ENCODE data around the gene SARM1. TPM values are rescaled to one million over a fixed set of nuclear protein-coding genes. Genes with fewer than 3 reads are reported as not detected.

Gene SARM1
- polyA plus RNA-seq, 3 donors, result 0.78 to 7.1 (median 0.90) TPM

DNA sequence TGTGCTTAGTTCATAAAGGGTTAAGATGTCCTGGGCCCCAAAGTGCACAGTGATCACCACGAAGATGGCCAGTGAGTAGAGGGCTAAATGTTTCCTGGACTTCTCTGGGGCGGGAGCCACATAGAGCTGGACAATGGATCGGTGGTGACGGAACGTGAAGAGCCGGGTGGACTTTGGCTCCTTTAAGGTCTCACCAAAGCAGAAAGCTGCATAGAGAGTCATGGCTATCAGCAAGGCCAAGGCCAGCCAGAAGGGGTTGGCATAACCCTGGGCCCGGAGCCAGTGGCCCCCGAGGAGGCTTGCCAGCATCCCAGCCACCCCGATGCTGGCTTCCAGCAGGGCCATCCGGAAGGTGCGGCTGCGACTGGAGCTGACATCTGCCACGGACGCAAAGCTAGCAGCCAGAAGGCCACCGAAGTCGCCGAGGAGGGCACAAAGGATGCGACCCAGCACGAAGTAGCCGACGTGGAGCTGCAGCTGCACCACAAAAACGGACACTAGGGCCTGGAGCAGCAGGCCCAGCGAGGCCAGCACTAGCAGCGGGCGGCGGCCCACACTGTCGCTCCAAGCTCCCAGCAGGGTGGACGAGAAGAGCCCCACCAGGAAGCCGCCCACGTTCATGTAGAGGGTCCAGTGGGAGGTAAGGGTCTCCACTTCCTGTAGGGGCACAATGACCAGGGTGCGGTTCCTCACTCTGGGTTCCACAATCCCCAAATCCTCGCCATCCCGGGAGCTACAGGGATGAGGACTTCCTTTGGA, 33.5 kb downstream of the SARM1 start:
- Histone ChIP-seq H3K4me3 (replicated peaks in 1 of 3; ENCODE audit: low read depth in 2 of 3, low read length in 3 of 3) (peak overlapping the region; percentile 45 to 87 (median 78)), H2AFZ (ENCODE audit: insufficient read depth, low read depth, low read length, poor library complexity, severe bottlenecking) (peak overlapping the region; percentile 98), H4K20me1 (ENCODE audit: insufficient read depth, low read length) (no peaks in the 10 kb centered on the region), H3K27ac (ENCODE audit: low read depth in 1 of 2, low read length in 2 of 2) (no peak overlapping the region), H3K36me3 (replicated peaks in 1 of 2; ENCODE audit: control insufficient read depth in 1 of 2, insufficient read depth in 2 of 2, low read length in 2 of 2) (peaks cover 0 to 3% of the 10 kb centered on the region in 2 donors), H3K9ac (ENCODE audit: insufficient read depth, low read length, poor library complexity, severe bottlenecking) (peak overlapping the region; percentile 68), H3K4me1 (ENCODE audit: control insufficient read depth in 1 of 2, insufficient read depth in 2 of 2, low read length in 2 of 2) (peaks cover 35 to 49% of the 10 kb centered on the region in 2 donors), H3K9me3 (replicated peaks in 1 of 2; ENCODE audit: control insufficient read depth in 1 of 2, insufficient read depth in 1 of 2, low read length in 2 of 2) (no peaks in the 10 kb centered on the region), H3K79me2 (ENCODE audit: insufficient read depth, low read length) (no peaks in the 10 kb centered on the region), H3K4me2 (replicated peaks; ENCODE audit: extremely low read depth, low read length, poor library complexity, severe bottlenecking) (peak overlapping the region; percentile 96), H3K27me3 (ENCODE audit: control insufficient read depth in 2 of 2, insufficient read depth in 2 of 2, low read length in 2 of 2) (no peaks in the 10 kb centered on the region)
- peaks cover 42% of the 10 kb centered on the region for H3K4me1 Mint-ChIP-seq
- TF ChIP-seq, protein P1, sequence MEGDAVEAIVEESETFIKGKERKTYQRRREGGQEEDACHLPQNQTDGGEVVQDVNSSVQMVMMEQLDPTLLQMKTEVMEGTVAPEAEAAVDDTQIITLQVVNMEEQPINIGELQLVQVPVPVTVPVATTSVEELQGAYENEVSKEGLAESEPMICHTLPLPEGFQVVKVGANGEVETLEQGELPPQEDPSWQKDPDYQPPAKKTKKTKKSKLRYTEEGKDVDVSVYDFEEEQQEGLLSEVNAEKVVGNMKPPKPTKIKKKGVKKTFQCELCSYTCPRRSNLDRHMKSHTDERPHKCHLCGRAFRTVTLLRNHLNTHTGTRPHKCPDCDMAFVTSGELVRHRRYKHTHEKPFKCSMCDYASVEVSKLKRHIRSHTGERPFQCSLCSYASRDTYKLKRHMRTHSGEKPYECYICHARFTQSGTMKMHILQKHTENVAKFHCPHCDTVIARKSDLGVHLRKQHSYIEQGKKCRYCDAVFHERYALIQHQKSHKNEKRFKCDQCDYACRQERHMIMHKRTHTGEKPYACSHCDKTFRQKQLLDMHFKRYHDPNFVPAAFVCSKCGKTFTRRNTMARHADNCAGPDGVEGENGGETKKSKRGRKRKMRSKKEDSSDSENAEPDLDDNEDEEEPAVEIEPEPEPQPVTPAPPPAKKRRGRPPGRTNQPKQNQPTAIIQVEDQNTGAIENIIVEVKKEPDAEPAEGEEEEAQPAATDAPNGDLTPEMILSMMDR (IDR thresholded peaks at IDR 0.05), result no peak
- 90% methylated on average over 32 of the region's 33 CpGs for WGBS (ENCODE audit: insufficient coverage)
- DNase-seq, result no peak
- no peaks in the 10 kb centered on the region for H3K9me3 Mint-ChIP-seq
- H3K27me3 Mint-ChIP-seq (ENCODE audit: low read depth in 3 of 3), result peaks cover 0 to 8% (median 2%) of the 10 kb centered on the region in 3 donors
- H3K36me3 Mint-ChIP-seq, result peaks cover 6 to 19% of the 10 kb centered on the region in 2 donors
- H3K27ac Mint-ChIP-seq, result peak overlapping the region in 1 of 7 donors; percentile 33
- peak overlapping the region; percentile 81 to 88 for H3K4me3 Mint-ChIP-seq
- intact Hi-C loops (cut with micrococcal nuclease), result no loop called here

DNA sequence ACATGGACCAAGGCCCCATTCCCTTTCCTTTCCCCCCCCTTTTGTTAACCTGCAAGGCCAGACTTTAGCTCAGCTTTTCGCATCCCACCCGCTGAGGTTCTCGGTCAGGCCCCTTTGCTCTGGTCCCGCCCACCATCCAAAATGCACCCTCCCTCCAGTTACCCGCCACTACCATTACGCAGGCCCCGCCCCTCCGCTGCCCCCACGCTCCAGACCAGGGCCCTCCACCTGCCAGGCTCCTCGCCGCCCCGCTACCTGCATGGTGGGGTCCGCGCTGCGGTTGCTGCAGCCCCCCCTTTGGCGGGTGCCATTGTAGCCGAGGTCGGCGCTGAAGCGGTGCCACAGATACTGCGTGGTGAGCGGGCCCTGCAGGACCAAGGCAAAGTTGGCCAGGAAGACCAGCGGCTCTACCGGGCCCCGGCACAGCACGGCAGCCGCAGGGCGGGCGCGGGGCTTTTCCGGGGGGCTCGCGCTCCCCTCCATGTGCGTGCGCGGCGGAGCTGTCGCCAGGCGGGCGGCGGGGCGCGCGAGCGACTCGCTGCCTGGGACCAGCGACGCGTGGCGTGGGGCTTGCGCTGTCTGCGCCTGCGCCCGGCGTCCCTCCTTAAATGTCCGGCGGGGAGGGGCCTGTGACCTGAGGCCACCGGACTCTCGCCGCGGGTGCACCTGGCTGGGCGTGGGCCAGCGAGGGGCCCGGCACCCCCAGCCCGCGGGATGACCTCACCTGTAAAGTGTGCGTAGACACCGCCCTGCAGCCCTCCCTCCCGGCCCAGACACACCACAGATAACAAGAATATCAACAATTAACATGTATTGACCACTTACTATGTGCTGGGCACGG, 34.4 kb downstream of the SARM1 start, which contains the start of gene SLC46A1:
Gene SLC46A1, minus strand, starts transcription at position 581 of the 841 bp plus-strand sequence. Its CDS starts 98 bp downstream, at position 483.
- H3K4me1 ChIP-seq (ENCODE audit: control insufficient read depth in 1 of 2, insufficient read depth in 2 of 2, low read length in 2 of 2), result peaks cover 35 to 49% of the 10 kb centered on the region in 2 donors
- H3K36me3 ChIP-seq (replicated peaks in 1 of 2; ENCODE audit: control insufficient read depth in 1 of 2, insufficient read depth in 2 of 2, low read length in 2 of 2), result no peaks in the 10 kb centered on the region
- H3K4me3 Mint-ChIP-seq, result peak within 1 kb of the TSS; percentile 81 to 88
- H4K20me1 ChIP-seq (ENCODE audit: insufficient read depth, low read length), result no peaks in the 10 kb centered on the region
- no peaks in the 10 kb centered on the region for H3K79me2 ChIP-seq (ENCODE audit: insufficient read depth, low read length)
- peak within 1 kb of the TSS; percentile 96 for H3K4me2 ChIP-seq (replicated peaks; ENCODE audit: extremely low read depth, low read length, poor library complexity, severe bottlenecking)
- peaks cover 42% of the 10 kb centered on the region for H3K4me1 Mint-ChIP-seq
- TF ChIP-seq, protein P1 (IDR thresholded peaks at IDR 0.05), result no peak
- H3K27ac Mint-ChIP-seq, result peak within 1 kb of the TSS in 2 of 7 donors; percentile 7 to 52
- under 1% methylated on average over 67 of the region's 70 CpGs for WGBS (ENCODE audit: insufficient coverage)
- peak within 1 kb of the TSS; percentile 68 for H3K9ac ChIP-seq (ENCODE audit: insufficient read depth, low read length, poor library complexity, severe bottlenecking)
- intact Hi-C loops (cut with micrococcal nuclease), result no loop called here
- no peaks in the 10 kb centered on the region for H3K27me3 ChIP-seq (ENCODE audit: control insufficient read depth in 2 of 2, insufficient read depth in 2 of 2, low read length in 2 of 2)
- H3K4me3 ChIP-seq (replicated peaks in 1 of 3; ENCODE audit: low read depth in 2 of 3, low read length in 3 of 3), result peak within 1 kb of the TSS; percentile 45 to 87 (median 78)
- H2AFZ ChIP-seq (ENCODE audit: insufficient read depth, low read depth, low read length, poor library complexity, severe bottlenecking), result peak within 1 kb of the TSS; percentile 98
- peaks cover 6 to 11% of the 10 kb centered on the region in 2 donors for H3K36me3 Mint-ChIP-seq
- H3K27me3 Mint-ChIP-seq (ENCODE audit: low read depth in 3 of 3), result peaks cover 0 to 6% (median 2%) of the 10 kb centered on the region in 3 donors
- no peaks in the 10 kb centered on the region for H3K9me3 Mint-ChIP-seq
- H3K9me3 ChIP-seq (replicated peaks in 1 of 2; ENCODE audit: control insufficient read depth in 1 of 2, insufficient read depth in 1 of 2, low read length in 2 of 2), result no peaks in the 10 kb centered on the region
- peak in 2 of 3 donors; percentile 5 to 27 for DNase-seq
- no peak within 1 kb of the TSS for H3K27ac ChIP-seq (ENCODE audit: low read depth in 1 of 2, low read length in 2 of 2)

All from CD14-positive monocyte (primary cell).